GM21723 (cell line): ENCODE results near the gene NOC4L.
"Not testable (repeated sequence)": the region's sequence is repeated elsewhere in the genome, so short reads cannot be mapped to it uniquely, and the experiment has no call there.

ENCODE experiments used
- ATAC-seq: cut with Tn5 transposase; IDR thresholded peaks from one replicate; pipeline ENCODE4 v1.9.1; 2021; ENCODE audit warnings: mild to moderate bottlenecking, moderate library complexity; ENCODE audit not compliant: unreplicated experiment

NOC4L gene

DNA sequence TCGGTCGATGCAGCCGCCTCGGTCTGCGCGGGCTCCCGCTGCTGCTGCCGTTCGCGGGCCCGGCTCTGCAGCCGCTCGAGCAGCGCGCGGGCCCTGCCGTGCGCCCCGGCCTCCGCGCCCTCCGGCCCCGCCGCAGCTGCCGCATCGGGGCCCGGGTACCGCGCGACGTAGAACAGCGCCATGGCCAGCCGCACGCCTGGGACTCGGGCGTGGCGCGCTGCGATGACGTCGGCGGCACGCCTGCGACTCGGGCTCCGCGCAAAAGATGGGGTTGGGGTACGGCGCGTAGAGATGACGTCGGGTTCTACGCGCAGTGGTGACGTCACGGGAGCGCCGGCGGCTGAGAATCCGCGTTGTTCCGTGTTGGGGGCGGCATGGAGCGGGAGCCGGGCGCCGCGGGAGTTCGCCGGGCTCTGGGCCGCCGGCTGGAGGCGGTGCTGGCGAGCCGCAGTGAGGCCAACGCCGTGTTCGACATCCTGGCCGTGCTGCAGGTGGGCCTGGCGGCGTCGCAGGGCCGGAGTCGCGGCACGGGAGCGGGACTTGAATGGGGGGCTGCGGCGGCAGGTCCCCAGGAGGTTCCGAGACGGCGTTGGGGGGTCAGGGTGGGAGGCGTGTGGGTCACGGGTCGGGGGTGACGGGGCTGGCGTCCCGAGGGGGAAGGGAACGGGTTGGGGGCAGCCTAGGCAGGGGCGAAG lies at the start of gene NOC4L, which contains the start of gene DDX51:
Gene NOC4L (plus strand): TSS at position 343 of the 695 bp plus-strand sequence. CDS start 32 bp downstream, at position 375.
Gene DDX51 (minus strand): TSS at position 205 of the 695 bp plus-strand sequence. CDS start 23 bp downstream, at position 182.
- ATAC-seq: peak; percentile 75

DNA sequence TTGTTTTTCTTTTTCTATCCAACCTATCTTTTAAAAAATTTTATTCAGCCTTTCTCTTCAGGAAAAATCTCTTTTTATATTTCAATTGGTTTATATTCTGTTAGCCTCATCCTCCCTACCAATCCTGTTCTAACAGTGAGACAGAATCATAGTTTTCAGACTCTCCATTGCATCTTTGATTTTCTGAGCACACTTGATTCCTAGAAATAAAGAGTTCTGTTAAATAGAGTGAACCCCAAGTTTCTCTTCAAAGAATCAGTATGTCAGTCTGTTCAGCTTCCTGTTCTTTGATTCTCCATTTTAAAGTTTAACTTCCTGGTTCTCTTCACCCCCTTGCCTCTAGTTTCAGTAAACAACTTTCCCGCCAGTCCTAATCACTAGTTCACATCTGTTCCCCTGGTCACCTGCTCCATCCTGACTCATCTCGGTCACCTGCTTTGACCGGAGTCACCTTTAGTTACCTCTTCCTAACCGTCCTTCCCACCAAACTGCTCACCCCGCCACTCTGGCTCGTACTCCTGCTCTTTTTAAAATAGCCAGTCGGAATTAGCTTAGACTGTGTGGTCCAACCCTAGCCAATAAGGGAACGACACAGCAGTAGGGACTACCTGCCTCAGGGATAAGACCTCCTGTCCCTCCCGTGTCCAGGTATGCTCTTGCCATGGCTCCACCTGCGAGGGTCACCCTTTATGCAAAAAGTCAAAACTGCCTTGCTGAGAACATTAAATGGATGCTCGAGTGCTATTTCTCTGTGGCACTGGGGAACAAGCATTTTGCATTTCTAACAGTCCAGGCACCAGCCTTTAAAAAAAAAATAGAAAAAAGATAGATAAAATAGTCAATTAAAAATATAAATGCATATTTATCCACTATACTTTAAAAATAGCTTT lies 48.5 kb upstream of the NOC4L start:
- no peak for ATAC-seq

DNA sequence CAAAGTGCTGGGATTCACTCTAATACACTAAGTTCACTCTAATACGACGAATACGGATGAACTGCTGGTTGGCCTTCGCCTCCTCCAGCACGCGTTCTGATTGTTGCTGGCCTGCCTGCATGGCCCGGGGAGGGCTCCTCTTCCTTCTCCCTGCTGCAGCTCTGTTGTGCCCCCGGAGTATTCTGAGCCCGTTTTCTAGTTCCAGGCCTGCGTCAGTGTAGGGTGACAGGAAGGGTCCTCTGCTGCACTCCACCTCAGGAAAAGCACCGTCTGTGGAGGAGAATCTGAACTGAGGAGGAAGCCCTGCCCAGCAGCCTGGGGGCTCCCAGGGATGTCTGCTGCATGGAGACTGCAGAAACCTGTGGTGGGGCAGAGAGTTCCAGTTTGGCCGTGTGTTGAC lies 44.5 kb upstream of the NOC4L start:
- no peak for ATAC-seq

DNA sequence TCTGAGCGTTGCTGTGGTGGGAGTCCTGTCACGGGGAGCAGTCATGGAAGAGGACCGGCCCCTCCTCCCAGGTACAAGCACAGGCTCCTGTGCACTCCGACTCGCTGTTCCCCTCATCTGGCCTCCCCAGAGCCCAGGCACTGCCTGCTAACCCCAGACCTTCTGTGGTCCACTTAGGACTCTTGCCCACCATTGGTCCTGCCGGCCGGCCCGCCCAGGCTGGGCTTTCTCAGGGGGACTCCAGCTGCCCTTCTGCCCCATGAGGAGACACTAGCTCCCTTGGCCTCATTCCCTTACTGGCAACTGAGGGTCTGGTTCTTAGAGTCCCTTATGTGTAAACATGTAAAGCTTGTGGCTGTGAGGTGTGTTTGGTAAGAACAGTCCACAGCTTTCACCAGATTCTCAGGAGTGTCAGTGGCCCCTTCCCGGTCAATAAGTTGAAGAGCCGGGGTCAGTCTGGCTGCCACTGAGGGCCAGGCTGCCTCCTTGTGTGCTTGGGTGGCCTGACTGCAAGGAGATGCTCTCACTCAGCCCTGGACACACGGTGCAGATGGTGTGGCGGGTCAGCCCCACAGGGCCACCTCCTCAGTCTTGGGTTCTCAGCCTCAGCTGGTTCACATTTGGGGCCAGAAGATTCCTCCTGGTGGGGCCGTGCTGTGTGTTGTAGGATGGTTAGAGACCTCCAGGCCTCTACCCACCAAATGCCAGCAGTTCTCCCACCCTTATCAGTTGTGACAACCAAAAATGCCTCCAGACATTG lies 43.8 kb upstream of the NOC4L start:
- ATAC-seq: no peak

DNA sequence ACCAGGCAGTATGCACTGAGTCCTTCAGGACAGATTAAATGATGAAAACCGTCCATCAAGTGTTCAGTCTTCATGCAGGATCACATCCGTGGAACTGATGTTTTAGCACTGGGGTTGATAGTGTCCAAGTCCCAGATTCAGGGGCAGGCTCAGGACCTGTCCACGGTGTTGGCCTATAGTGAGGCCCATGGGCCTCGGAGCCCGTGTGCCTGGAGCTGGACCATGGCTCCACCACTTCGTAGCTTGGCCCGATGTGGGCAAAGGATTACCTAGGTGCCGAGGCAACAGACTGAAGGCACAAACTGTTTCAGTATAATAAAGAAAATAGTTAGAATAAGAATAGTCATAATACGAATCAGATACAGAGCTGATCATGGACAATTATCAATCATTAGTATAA lies 42.0 kb upstream of the NOC4L start:
- no peak for ATAC-seq

DNA sequence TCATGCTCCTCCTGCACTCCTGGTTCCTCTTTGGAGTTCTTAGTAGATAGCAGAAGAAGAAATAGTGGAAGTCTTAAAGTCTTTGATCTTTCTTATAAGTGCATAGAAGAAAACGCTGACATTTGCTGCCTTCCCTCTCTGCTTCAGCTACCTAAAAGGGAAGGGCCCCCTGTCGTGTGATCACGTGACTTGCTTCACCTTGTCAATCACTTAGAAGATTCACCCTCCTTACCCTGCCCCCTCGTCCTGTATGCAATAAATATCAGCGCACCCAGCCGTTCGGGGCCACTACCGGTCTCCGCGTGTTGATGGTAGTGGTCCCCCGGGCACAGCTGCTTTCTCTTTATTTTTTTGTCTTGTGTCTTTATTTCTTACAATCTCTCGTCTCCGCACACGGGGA lies 41.2 kb upstream of the NOC4L start:
- not testable (repeated sequence) for ATAC-seq

DNA sequence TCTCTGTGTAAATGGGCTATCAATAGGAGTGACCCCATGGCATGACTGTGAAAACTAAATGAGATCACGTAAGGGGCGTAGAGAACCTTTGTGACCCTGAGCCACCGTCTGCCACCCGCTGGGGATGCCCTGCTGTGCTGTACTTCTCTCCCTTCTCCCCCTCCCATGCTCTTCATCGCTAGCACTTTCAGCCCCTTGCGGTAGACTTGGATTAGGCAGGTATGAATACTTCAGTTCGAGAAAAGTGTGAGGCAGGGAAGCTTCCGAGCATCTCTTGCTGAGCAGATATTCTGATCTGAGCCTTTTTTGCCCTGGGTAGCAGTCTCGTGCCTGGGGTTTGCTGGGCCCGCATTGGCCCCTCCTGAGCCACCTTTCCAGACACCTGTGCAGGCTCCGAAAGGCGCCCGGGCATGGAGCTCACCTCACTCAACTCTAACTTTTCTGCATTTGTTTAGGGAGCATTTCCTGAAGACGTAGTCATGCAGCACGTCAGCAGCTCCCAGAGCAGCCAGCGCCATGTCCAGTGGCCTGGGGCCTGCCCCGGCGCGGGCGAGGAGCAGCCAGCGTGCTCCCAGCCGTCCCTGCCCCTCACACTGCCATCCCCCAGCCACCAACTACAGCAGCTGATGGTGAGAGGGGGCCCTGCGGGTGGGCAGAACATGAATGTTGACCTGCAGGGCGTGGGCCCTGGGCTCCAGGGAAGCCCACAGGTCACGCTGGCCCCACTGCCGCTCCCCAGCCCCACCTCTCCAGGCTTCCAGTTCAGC lies 40.5 kb upstream of the NOC4L start:
- ATAC-seq: no peak

DNA sequence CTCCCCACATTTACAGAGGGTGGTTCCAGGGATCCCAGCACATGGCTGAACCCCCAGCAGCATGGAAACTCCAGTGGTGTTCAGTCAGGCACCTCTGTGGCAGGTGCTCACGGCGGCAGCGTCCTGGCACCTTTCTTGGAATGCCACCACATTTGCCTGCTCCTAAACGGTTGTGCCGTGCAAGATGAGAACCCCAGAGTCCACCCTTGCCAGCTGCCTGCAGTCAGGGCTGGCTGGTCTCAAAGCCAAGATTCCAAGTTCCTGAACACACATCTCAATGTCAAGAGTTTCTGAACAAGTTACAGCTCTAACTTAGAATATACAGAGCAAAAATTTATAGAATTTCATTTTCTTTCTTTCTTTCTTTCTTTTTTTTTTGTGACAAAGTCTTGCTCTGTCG lies 38.8 kb upstream of the NOC4L start:
- ATAC-seq: no peak

DNA sequence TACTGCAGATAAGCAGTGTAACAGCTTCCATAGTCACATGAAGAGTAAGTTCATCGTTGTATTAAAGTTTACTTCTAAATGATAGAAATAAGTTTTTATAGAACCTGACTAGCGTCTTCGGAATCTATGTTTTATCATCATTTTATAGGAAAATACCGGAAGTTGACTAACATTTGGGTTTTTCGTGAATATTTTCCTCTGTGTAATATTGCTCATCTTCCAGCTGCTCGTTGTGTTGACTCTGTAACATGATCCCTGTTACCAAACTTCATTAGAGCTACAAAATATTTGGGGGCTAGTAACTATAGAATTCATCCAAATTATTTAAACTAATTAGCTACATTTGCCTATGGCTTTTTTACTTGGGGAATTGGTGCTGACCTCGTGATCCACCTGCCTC lies 37.3 kb upstream of the NOC4L start:
- no peak for ATAC-seq

DNA sequence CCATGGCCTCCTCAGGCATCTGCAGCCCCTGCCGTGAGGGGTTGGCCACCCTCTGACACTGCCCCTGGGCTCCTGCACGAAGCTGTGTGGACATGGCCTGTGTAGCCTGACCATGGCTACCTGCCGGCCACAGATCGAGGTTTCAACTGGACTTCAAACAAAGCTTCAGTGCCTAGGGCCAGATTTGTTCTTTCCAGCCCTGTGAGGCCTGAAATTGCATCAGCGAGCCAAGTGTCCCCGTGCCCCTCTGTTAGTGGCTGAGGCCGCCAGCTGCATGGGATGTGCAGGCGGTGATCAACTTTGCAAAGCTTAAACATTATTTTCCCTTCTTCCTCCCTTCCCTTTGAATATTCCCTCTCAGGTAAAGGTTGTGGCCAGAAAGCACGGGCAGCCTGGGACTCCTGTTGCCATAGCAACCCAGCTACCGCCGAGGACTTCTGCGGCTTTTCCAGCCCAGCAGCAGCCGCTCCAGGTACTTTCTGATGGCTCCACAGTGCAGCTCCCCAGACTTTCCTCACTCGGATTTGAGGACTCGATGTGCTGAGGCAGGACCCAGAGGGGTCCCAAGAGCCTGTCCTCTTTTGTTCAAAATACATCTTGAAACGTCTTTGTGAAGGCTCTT lies 35.9 kb upstream of the NOC4L start:
- no peak for ATAC-seq

DNA sequence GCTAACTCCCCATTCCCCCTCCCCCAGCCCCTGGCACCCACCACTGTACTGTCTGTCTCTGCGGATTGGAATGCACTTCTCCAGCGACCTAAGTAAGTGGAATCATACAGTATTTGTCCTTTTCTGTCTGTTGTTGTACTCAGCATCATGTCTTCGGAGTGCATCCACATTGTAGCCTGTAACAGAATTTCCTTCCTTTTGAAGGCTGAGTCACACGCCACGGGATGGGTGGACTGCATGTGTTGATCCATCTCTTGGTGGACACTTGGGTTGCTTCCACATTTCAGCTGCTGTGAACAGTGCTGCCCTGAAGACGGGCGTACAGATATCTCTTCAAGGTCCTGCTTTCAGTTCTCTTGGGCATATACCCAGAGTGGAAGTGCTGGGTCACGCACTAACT lies 34.5 kb upstream of the NOC4L start:
- no peak for ATAC-seq

DNA sequence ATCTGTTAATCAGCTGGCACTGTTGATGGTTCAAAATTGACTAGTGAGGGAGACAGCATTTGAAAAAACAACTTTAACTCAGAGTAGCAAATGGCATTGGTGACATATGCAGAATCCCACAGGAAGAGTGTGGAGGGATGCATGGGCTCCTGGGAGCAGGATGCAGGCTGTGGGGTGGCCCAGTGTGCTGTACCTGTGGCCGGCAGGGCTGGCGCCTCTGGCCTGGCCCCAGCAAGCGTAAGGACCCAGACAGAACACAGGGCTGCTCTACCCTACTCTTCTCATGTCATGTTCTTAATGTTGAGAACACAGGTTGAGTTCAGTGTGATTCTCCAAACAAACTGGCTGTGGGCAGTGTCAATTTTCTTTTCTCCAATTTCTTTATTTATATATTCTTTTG lies 33.6 kb upstream of the NOC4L start:
- no peak for ATAC-seq

DNA sequence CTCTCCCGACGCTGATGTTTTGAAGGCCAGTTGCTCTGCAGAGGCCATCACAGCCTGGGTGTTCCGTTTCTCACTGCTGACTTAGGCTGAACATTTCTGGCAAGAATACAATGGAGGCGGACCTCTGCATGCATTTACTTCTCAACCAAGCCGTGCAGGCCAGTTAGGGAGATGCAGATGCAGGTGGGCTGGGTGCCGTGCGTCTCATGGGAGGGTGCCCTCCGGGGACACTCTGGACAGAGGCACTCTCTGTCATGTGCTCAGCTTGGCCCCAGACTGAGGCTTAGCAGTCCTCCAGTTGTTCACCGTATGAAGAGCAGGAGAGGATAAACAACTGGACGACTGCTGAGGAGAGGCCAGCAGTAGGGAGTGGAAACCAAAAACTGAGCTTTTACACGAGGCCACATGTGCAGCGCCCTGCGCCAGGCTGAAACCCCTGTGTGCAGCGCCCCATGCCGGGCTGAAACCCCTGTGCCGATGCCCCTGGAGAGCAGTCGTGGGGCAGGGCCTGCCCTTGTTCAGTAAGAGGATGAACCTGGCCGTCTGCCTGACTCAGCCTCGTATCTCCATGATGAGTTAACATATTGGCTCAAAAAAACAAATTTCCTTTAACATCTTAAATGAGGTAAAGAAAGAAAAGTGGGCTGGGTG lies 32.5 kb upstream of the NOC4L start:
- ATAC-seq: no peak

DNA sequence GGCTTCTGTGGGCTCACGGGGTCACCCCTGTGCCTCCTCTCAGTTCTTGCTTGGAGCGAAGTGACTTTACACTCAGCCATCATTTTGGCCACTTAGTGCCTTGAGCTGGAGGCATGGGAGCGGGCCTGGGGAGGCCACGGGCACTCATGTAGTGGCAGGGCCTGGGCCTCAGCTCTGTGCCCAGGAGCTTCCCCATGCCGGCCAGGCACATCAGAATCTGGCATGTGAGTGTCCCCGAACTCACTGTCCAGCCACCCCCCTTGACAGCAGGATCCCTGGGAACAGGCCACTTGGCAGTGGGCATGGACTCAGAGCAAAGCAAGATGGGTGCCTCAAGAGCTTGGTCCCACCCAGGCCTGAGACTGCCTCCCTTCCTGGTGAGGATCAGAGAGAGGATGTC lies 29.6 kb upstream of the NOC4L start:
- ATAC-seq: no peak

DNA sequence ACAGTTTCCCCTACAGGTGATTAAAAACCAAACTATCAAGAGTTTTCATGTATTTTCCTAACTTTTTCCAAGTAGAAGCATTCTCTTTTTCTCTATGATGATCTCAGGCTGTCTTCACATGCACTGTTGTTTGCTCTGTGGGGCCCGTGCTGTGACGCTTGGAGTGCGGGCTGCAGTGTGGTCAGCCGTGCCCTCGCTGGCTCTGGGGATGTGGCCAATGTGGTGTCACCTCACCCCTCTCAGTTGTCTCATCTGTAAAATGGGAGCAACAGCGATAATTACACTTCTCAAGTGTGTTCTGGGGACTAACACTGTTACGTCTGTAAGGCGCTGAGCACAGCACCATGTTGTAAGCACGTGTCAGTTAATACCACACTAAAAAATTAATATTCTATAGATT lies 28.8 kb upstream of the NOC4L start:
- no peak for ATAC-seq

DNA sequence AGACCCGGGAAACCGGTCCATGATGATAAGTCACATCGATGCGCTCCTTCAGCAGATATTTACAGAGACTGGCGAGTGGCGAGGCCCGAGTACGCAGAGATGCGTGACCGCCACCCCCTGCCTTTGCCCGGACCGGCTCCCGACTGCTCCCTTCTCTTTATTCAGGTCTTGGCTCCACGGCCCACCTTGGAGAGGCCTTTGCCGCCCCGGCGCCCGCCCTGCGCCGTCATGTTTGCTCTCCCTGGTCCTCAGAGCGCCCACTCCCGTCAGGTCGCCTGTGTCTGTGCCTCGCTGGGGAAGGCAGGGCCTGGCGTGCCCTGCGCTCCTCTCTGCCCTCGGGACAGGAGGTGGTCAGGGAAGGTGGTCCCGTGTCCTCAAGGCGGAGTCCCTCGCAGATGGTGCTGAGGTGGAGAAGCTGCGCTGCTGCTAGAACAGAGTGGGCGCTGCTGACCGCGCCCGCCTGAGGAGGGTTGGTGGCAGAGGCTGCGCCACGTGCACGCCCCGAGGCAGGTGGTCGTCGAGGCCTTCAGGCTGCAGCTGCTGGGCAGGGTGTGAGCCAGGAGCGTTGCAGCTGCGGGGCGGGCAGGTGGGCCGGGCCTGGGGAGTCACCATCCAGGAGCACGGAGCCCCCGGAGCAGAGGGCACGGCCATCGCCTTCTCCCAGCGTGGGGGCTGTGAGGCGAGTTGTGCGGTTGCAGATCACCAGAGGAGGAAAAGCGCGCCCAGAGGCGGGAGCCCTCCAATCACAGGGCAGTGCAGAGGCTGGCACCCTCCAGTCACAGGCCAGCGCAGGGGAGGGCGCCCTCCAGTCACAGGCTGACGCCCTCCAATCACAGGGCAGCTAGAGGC lies 27.3 kb upstream of the NOC4L start:
- ATAC-seq: no peak

DNA sequence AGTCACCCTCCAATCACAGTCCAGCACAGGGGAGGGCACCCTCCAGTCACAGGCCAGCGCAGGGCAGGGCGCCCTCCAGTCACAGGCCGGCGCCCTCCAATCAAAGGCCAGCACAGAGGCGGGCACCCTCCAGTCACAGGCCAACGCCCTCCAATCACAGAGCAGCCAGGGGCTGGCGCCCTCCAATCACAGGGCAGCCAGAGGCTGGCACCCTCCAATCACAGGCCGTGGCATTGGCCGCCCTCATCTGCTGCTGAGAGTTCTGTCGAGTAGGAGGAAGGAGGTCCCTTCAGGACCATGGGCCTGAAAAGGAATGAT lies 26.7 kb upstream of the NOC4L start:
- ATAC-seq: no peak

DNA sequence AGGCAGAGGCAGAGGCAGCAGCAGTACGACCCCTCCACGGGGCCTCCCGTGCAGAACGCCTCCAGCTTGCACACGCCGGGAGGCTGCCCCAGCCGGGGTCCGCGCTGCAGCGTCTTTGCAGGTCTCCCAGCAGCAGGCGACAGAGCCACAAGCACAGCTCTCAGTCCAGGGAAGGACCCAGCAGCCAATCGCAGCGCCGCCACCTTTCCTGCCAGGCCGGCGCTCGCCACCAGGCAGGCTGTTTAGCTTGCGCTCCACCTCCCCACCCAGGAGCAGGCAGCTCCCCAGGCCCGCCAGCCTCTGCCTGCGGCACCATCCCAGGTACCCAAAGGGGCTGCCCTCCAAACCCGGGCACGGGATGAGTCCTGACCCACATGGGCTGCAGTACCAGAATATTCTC lies 25.4 kb upstream of the NOC4L start:
- no peak for ATAC-seq

DNA sequence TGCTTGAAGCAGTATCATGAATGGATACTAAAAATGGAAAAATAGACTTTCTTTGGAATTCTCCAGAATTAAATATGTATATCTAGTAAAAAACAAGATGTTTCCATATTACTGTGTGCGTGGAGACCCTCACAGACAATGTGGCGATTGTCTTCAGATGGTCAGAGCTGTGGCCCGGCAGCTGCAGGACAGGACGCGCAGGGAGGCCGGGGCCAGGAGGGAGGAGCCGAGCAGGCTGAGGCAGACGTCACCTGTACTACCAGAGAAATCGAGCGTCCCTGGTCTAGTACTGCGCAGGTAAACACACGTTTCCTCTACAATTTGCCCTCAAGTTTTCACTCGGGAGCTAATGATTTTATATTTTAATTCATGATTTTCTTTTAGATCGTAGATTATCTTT lies 23.0 kb upstream of the NOC4L start:
- no peak for ATAC-seq
